SH-SY5Y (cell line): ENCODE measurements around the gene CDK4.

Experiments used
- GATA2 ChIP-seq: IDR thresholded peaks from 2 replicates; pipeline ENCODE4 v1.6.1; 2011; ENCODE audit warnings: mild to moderate bottlenecking, low read depth, low read length
- GATA3 ChIP-seq: IDR thresholded peaks from 2 replicates; pipeline ENCODE4 v1.6.1; 2011; ENCODE audit warnings: low read depth, mild to moderate bottlenecking, low read length, moderate library complexity

GRCh38 chr12:57729321-57729844 is 22.7 kb downstream of the CDK4 start:
- TF ChIP-seq GATA2 (no peak), GATA3 (no peak)
